SU-DHL-6 (cell line): ENCODE data around the gene TRPM2.

Experiments
- H2AFZ ChIP-seq: fragments of 200-600 bp; sonication (generic); 2 replicates; pipeline ENCODE4 v1.6.1; 2014; ENCODE audit warnings: low read depth, mild to moderate bottlenecking, moderate library complexity, mixed read lengths, antibody characterized with exemption, low read length; ENCODE audit not compliant: severe bottlenecking
- H3F3A ChIP-seq: fragments of 200-600 bp; shearing (Covaris generic); 2 replicates; pipeline ENCODE4 v1.6.0; 2016; ENCODE audit warnings: antibody characterized with exemption, mild to moderate bottlenecking; ENCODE audit not compliant: insufficient read depth
- H3K27ac ChIP-seq: fragments of 200-600 bp; sonication (generic); 2 replicates; pipeline ENCODE4 v1.5.1; 2016; ENCODE audit warnings: low read depth, mild to moderate bottlenecking, low read length, moderate library complexity, mixed read lengths
- H3K27me3 ChIP-seq: fragments of 200-600 bp; sonication (generic), shearing (Covaris generic); 2 replicates; pipeline ENCODE4 v1.6.0; 2014; ENCODE audit warnings: mild to moderate bottlenecking, low read length
- H3K36me3 ChIP-seq: fragments of 200-600 bp; sonication (generic); 2 replicates; pipeline ENCODE4 v1.6.1; 2014; ENCODE audit warnings: mild to moderate bottlenecking, low read length, mixed read lengths
- H3K4me2 ChIP-seq: fragments of 300-600, 200-600 bp; shearing (Covaris generic), sonication (generic); 2 replicates; pipeline ENCODE4 v1.6.0; 2014; ENCODE audit warnings: low read length, low read depth, mild to moderate bottlenecking; ENCODE audit not compliant: poor library complexity, severe bottlenecking
- H3K4me3 ChIP-seq: fragments of 200-600 bp; sonication (generic); 2 replicates; pipeline ENCODE4 v1.5.1; 2014; ENCODE audit warnings: antibody characterized with exemption, low read length, mild to moderate bottlenecking, mixed read lengths; ENCODE audit not compliant: insufficient read depth, poor library complexity, severe bottlenecking
- H3K79me2 ChIP-seq: fragments of 200-600 bp; sonication (generic); 2 replicates; pipeline ENCODE4 v1.6.1; 2014; ENCODE audit warnings: mild to moderate bottlenecking, low read length, moderate library complexity; ENCODE audit not compliant: insufficient read depth
- H3K9ac ChIP-seq: fragments of 200-600 bp; sonication (generic); 2 replicates; pipeline ENCODE4 v1.7.0; 2014; ENCODE audit warnings: mild to moderate bottlenecking, low read length
- H3K9me2 ChIP-seq: fragments of 200-600 bp; sonication (generic); replicated peaks from 2 replicates; pipeline ENCODE4 v1.6.1; 2014; ENCODE audit warnings: low read length; ENCODE audit not compliant: insufficient read depth
- H3K9me3 ChIP-seq: fragments of 200-600 bp; sonication (generic); 2 replicates; pipeline ENCODE4 v1.6.1; 2014; ENCODE audit warnings: low read length, mixed read lengths; ENCODE audit not compliant: insufficient read depth
- H4K20me1 ChIP-seq: fragments of 200-600 bp; sonication (generic); 2 replicates; pipeline ENCODE4 v1.6.1; 2014; ENCODE audit warnings: low read depth, mild to moderate bottlenecking, antibody characterized with exemption, low read length, moderate library complexity, mixed read lengths
- CTCF ChIP-seq: fragments of 200-600 bp; sonication (generic); IDR thresholded peaks from one replicate; pipeline ENCODE4 v1.5.1; 2017; ENCODE audit warnings: antibody characterized with exemption, mild to moderate bottlenecking, low read length, moderate library complexity; ENCODE audit not compliant: insufficient read depth, poor library complexity, severe bottlenecking
- EZH2phosphoT487 ChIP-seq: fragments of 200-600 bp; sonication (generic), shearing (Covaris generic); conservative IDR thresholded peaks from 2 replicates; pipeline ENCODE4 v1.6.1; 2018; ENCODE audit warnings: mild to moderate bottlenecking, antibody characterized with exemption, low read length, moderate library complexity, mixed read lengths

The TRPM2 gene

DNA sequence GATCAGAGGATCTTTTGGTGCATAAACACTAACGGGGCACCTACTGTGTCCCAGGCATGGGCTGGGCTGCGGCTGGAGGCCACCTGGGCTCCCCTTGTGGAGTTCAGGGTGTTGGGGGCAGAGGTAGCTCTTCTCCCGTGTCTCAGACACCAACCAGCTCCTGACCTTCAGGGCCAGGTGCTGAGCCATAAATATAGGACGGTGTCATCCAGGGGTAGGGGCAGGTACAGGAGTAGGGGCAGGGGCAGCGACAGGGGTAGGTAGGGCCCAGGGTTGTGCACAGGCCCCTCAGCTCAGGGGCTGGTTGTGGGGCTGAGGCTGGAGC is 83.9 kb downstream of the TRPM2 start:
- Histone ChIP-seq H3K4me3 (no peak overlapping the region), H3K79me2 (no peaks in the 10 kb centered on the region), H3K9me3 (no peaks in the 10 kb centered on the region), H3K9me2 (no peaks in the 10 kb centered on the region), H3K9ac (no peak overlapping the region), H3K36me3 (no peaks in the 10 kb centered on the region), H4K20me1 (no peaks in the 10 kb centered on the region), H3K4me2 (no peak overlapping the region), H3K27me3 (no peaks in the 10 kb centered on the region), H3K27ac (no peak overlapping the region), H2AFZ (no peak overlapping the region), H3F3A (no peaks in the 10 kb centered on the region)
- no peak for TF ChIP-seq EZH2phosphoT487
- TF ChIP-seq CTCF = no peak

GRCh38 chr21:44437696-44438431 is 84.4 kb downstream of the TRPM2 start:
- H3K4me2 ChIP-seq = no peak overlapping the region
- no peak overlapping the region for H3K27ac ChIP-seq
- no peaks in the 10 kb centered on the region for H3K79me2 ChIP-seq
- no peaks in the 10 kb centered on the region for H4K20me1 ChIP-seq
- TF ChIP-seq CTCF (no peak), EZH2phosphoT487 (no peak)
- no peak overlapping the region for H3K4me3 ChIP-seq
- H2AFZ ChIP-seq = no peak overlapping the region
- H3K36me3 ChIP-seq = no peaks in the 10 kb centered on the region
- H3K9me3 ChIP-seq = no peaks in the 10 kb centered on the region
- no peak overlapping the region for H3K9ac ChIP-seq
- no peaks in the 10 kb centered on the region for H3K9me2 ChIP-seq
- no peaks in the 10 kb centered on the region for H3K27me3 ChIP-seq
- H3F3A ChIP-seq = no peaks in the 10 kb centered on the region

DNA sequence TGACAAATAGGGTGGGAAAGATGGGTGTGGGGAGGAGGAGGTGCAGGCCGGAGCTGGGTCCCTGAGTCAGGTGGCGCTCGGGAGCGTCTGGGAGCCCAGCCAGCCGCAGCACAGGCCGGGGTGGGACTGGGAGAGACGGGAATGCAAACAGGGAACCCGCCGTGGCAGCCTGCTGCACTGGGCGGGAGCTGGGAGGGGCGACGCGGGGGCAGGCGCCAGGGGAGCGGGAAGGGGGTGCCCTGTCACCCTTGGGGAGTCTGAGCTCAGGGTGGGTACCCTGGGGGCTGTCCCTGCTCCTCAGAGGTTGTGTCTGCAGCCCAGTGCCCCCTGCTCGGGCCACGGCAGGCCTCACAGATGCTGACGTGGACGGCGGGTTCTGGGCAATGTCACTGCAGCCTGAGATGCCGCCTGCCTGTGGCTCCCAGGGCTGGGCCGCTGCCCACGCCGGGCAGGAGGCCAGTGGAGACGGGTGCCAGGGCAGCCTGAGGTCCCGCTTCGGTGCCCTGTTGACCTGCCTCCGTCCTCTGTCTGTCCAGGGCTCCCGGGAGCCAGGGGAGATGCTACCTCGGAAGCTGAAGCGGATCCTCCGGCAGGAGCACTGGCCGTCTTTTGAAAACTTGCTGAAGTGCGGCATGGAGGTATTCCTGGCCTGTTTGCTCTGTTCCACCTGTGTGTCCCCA is 85.2 kb downstream of the TRPM2 start:
- no peak overlapping the region for H3K4me2 ChIP-seq

More for the DNA sequence above, 85.2 kb downstream of the TRPM2 start:
- Histone ChIP-seq H3K9me3 (no peaks in the 10 kb centered on the region), H3K9ac (no peak overlapping the region), H3K79me2 (no peaks in the 10 kb centered on the region), H3K4me3 (no peak overlapping the region), H2AFZ (no peak overlapping the region), H3K27me3 (no peaks in the 10 kb centered on the region), H3F3A (no peaks in the 10 kb centered on the region), H3K36me3 (no peaks in the 10 kb centered on the region), H4K20me1 (no peaks in the 10 kb centered on the region), H3K9me2 (no peaks in the 10 kb centered on the region), H3K27ac (no peak overlapping the region)
- TF ChIP-seq CTCF (no peak), EZH2phosphoT487 (no peak)
